NAMALWA (cell line): ENCODE data around the gene RECQL5.

Experiments
- DNase-seq: peaks from one replicate; pipeline ENCODE4 v3.0.0-alpha.2; 2015; ENCODE audit warnings: low spot score

Gene RECQL5

GRCh38 chr17:75688209-75688825 lies 21.4 kb upstream of the RECQL5 start:
- DNase-seq: no peak

GRCh38 chr17:75685499-75685898 lies 18.5 kb upstream of the RECQL5 start:
- no peak for DNase-seq

GRCh38 chr17:75684924-75685323 lies 18.0 kb upstream of the RECQL5 start:
- DNase-seq: no peak

GRCh38 chr17:75684249-75684648 lies 17.3 kb upstream of the RECQL5 start:
- no peak for DNase-seq

GRCh38 chr17:75683583-75683982 lies 16.6 kb upstream of the RECQL5 start:
- DNase-seq: no peak

GRCh38 chr17:75681289-75681688 lies 14.3 kb upstream of the RECQL5 start:
- DNase-seq: no peak

GRCh38 chr17:75680431-75680830 lies 13.5 kb upstream of the RECQL5 start:
- no peak for DNase-seq

- DNase-seq: no peak
Measured at GRCh38 chr17:75679706-75680211, 12.8 kb upstream of the RECQL5 start.

- no peak for DNase-seq
Measured at GRCh38 chr17:75676461-75676860, 9.5 kb upstream of the RECQL5 start.

- no peak for DNase-seq
Measured at GRCh38 chr17:75673487-75673886, 6.5 kb upstream of the RECQL5 start.

GRCh38 chr17:75672011-75672410 lies 5.1 kb upstream of the RECQL5 start:
- no peak for DNase-seq

- no peak for DNase-seq
Measured at GRCh38 chr17:75670868-75671267, 3.9 kb upstream of the RECQL5 start.

- no peak for DNase-seq
Measured at GRCh38 chr17:75668489-75668888, 1.5 kb upstream of the RECQL5 start.

GRCh38 chr17:75667825-75668224 lies 871 bp upstream of the RECQL5 start:
- DNase-seq: no peak

- no peak for DNase-seq
Measured at GRCh38 chr17:75665981-75666380, 973 bp downstream of the RECQL5 start.

- DNase-seq: peak; percentile 97
Measured at GRCh38 chr17:75664099-75664549, 2.8 kb downstream of the RECQL5 start.

- no peak for DNase-seq
Measured at GRCh38 chr17:75662511-75662910, 4.4 kb downstream of the RECQL5 start.

- no peak for DNase-seq
Measured at GRCh38 chr17:75661531-75661930, 5.4 kb downstream of the RECQL5 start.

- DNase-seq: no peak
Measured at GRCh38 chr17:75658237-75658636, 8.7 kb downstream of the RECQL5 start.

GRCh38 chr17:75654176-75654575 lies 12.8 kb downstream of the RECQL5 start:
- no peak for DNase-seq

GRCh38 chr17:75652934-75653549 lies 13.9 kb downstream of the RECQL5 start:
- peak; percentile 69 for DNase-seq

GRCh38 chr17:75652341-75652740 lies 14.6 kb downstream of the RECQL5 start:
- DNase-seq: no peak

GRCh38 chr17:75650874-75651273 lies 16.1 kb downstream of the RECQL5 start:
- DNase-seq: no peak

GRCh38 chr17:75649687-75650086 lies 17.3 kb downstream of the RECQL5 start:
- no peak for DNase-seq
